A673 (cell line): ENCODE results near the gene APOA1. TPM values are rescaled to one million over a fixed set of nuclear protein-coding genes. Genes with fewer than 3 reads are reported as not detected.

ENCODE experiments used
- BruUV-seq: library from RNA; stranded (reverse); fragments of 400-500 nt; replicated peaks from 2 replicates; lab custom pipeline; 2021; lab: Mats Ljungman, UMichigan
- CTCF ChIA-PET: fragments of 300-600 bp; sonication (Branson Sonifier 250); formaldehyde crosslinking; loops from one replicate; lab custom pipeline; 2022; ENCODE audit warnings: antibody characterized with exemption; lab: Charles Lee
- POLR2A ChIA-PET: fragments of 300-600 bp; sonication (Branson Sonifier 250); formaldehyde crosslinking; loops from one replicate; lab custom pipeline; 2022; ENCODE audit warnings: antibody characterized with exemption; ENCODE audit not compliant: low non-redundant PET; lab: Charles Lee
- DNase-seq: peaks from one replicate; pipeline ENCODE4 v3.0.0-alpha.2; 2015; ENCODE audit warnings: low spot score
- H3K27ac ChIP-seq: fragments of 200-600 bp; sonication (generic); 2 replicates; pipeline ENCODE4 v1.5.1; 2016; ENCODE audit warnings: mixed run types, low read depth, mild to moderate bottlenecking, mixed read lengths, antibody characterized with exemption, low read length; ENCODE audit not compliant: poor library complexity, severe bottlenecking
- H3K27me3 ChIP-seq: fragments of 200-600 bp; sonication (generic); replicated peaks from 2 replicates; pipeline ENCODE4 v1.6.1; 2017; ENCODE audit warnings: mixed run types, low read depth, mild to moderate bottlenecking, mixed read lengths, antibody characterized with exemption, low read length; ENCODE audit not compliant: insufficient read depth, poor library complexity
- H3K36me3 ChIP-seq: fragments of 200-600 bp; sonication (generic); 2 replicates; pipeline ENCODE4 v1.6.1; 2016; ENCODE audit warnings: mixed run types, mild to moderate bottlenecking, mixed read lengths, antibody characterized with exemption, low read length; ENCODE audit not compliant: insufficient read depth, poor library complexity, severe bottlenecking
- H3K4me1 ChIP-seq: fragments of 200-600 bp; sonication (generic); 2 replicates; pipeline ENCODE4 v1.6.1; 2017; ENCODE audit warnings: mixed run types, mild to moderate bottlenecking, mixed read lengths, antibody characterized with exemption, low read length; ENCODE audit not compliant: insufficient read depth, poor library complexity, severe bottlenecking
- H3K4me3 ChIP-seq: fragments of 200-600 bp; sonication (generic); 2 replicates; pipeline ENCODE4 v1.5.1; 2016; ENCODE audit warnings: low read depth, mixed run types, mild to moderate bottlenecking, mixed read lengths, low read length; ENCODE audit not compliant: poor library complexity, severe bottlenecking
- H3K9me3 ChIP-seq: fragments of 200-600 bp; sonication (generic); 2 replicates; pipeline ENCODE4 v1.6.1; 2016; ENCODE audit warnings: mixed run types, low read depth, mild to moderate bottlenecking, mixed read lengths, antibody characterized with exemption, low read length; ENCODE audit not compliant: poor library complexity, severe bottlenecking
- EZH2 ChIP-seq: fragments of 200-600 bp; sonication (generic); IDR thresholded peaks from 2 replicates; pipeline ENCODE4 v1.6.1; 2017; ENCODE audit warnings: borderline replicate concordance, low read depth, mild to moderate bottlenecking, mixed read lengths, antibody characterized with exemption, low read length; ENCODE audit not compliant: poor library complexity, severe bottlenecking
- intact Hi-C: fragments of 100-400 bp; cut with micrococcal nuclease; formaldehyde crosslinking; loops from one replicate; pipeline ENCODE4 v1.10.0; 2022; ENCODE audit not compliant: unreplicated experiment
- total RNA-seq: library from RNA; stranded (reverse); gene quantifications from 2 replicates; pipeline ENCODE4 v1.2.3, GENCODE V29; 2021
- TF ChIP-seq, protein P1 (sequence below): fragments of 300-800, 200-600 bp; sonication (generic); conservative IDR thresholded peaks from 2 replicates; pipeline ENCODE4 v1.5.1; 2017; ENCODE audit warnings: low read depth, mild to moderate bottlenecking, antibody characterized with exemption, low read length, moderate library complexity, mixed read lengths

APOA1 gene
- total RNA-seq, 1 experiment from 2014 or later: 0.43 TPM

GRCh38 chr11:116875194-116875593, 37.8 kb upstream of the APOA1 start:
- H3K27me3 ChIP-seq: no peaks in the 10 kb centered on the region
- TF ChIP-seq, protein P1, sequence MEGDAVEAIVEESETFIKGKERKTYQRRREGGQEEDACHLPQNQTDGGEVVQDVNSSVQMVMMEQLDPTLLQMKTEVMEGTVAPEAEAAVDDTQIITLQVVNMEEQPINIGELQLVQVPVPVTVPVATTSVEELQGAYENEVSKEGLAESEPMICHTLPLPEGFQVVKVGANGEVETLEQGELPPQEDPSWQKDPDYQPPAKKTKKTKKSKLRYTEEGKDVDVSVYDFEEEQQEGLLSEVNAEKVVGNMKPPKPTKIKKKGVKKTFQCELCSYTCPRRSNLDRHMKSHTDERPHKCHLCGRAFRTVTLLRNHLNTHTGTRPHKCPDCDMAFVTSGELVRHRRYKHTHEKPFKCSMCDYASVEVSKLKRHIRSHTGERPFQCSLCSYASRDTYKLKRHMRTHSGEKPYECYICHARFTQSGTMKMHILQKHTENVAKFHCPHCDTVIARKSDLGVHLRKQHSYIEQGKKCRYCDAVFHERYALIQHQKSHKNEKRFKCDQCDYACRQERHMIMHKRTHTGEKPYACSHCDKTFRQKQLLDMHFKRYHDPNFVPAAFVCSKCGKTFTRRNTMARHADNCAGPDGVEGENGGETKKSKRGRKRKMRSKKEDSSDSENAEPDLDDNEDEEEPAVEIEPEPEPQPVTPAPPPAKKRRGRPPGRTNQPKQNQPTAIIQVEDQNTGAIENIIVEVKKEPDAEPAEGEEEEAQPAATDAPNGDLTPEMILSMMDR: no peak
- no peak for TF ChIP-seq EZH2
- POLR2A ChIA-PET: no interaction called here
- BruUV-seq: no TSS peak
- H3K27ac ChIP-seq: no peak overlapping the region
- no peak overlapping the region for H3K4me3 ChIP-seq
- intact Hi-C loops: loop anchor here (5.0 kb wide), 1 partner anchor 352 kb away; no protein-coding TSS in a partner anchor
- H3K36me3 ChIP-seq: peaks cover 46% of the 10 kb centered on the region
- no peaks in the 10 kb centered on the region for H3K9me3 ChIP-seq
- CTCF ChIA-PET: no interaction called here
- no peak for DNase-seq
- peaks cover 3% of the 10 kb centered on the region for H3K4me1 ChIP-seq

GRCh38 chr11:116874251-116874650, 36.8 kb upstream of the APOA1 start:
- H3K27me3 ChIP-seq: no peaks in the 10 kb centered on the region
- ChIA-PET POLR2A (interaction anchor here (0.6 kb wide), 1 partner anchor 276 kb away, joined by 10 read pairs; no protein-coding TSS in a partner anchor), CTCF (interaction anchor here (0.5 kb wide), 1 partner anchor 264 kb away, joined by 8 read pairs; no protein-coding TSS in a partner anchor)
- no TSS peak for BruUV-seq
- no peak for TF ChIP-seq EZH2
- TF ChIP-seq, protein P1: no peak
- H3K4me3 ChIP-seq: no peak overlapping the region
- peaks cover 55% of the 10 kb centered on the region for H3K36me3 ChIP-seq
- no peak overlapping the region for H3K27ac ChIP-seq
- H3K9me3 ChIP-seq: no peaks in the 10 kb centered on the region
- DNase-seq: no peak
- H3K4me1 ChIP-seq: no peaks in the 10 kb centered on the region
- intact Hi-C loops: no loop called here

GRCh38 chr11:116873381-116873780, 36.0 kb upstream of the APOA1 start:
- Histone ChIP-seq H3K27ac (no peak overlapping the region), H3K27me3 (no peaks in the 10 kb centered on the region), H3K36me3 (peaks cover 59% of the 10 kb centered on the region), H3K9me3 (no peaks in the 10 kb centered on the region), H3K4me3 (no peak overlapping the region), H3K4me1 (no peaks in the 10 kb centered on the region)
- no TSS peak for BruUV-seq
- DNase-seq: no peak
- CTCF ChIA-PET: no interaction called here
- POLR2A ChIA-PET: no interaction called here
- intact Hi-C loops: no loop called here
- TF ChIP-seq, protein P1: no peak
- no peak for TF ChIP-seq EZH2
